K562 (cell line): ENCODE results near the gene HSD17B11. TPM values are rescaled to one million over a fixed set of nuclear protein-coding genes. Genes with fewer than 3 reads are reported as not detected.

Experiments used
- CBFB ChIP-seq: sonication (generic); formaldehyde crosslinking; IDR thresholded peaks from 2 replicates; pipeline ENCODE4 v1.4.0; 2020; ENCODE audit warnings: mild to moderate bottlenecking, missing genetic modification reagents
- CHD1 ChIP-seq: fragments of 200-600 bp; sonication (generic); IDR thresholded peaks from one replicate; pipeline ENCODE4 v1.6.1; 2012; ENCODE audit warnings: mild to moderate bottlenecking, moderate library complexity, low read length, inconsistent platforms
- CHD2 ChIP-seq: IDR thresholded peaks from 2 replicates; pipeline ENCODE4 v1.6.1; 2011; ENCODE audit warnings: low read depth, low read length
- GABPA ChIP-seq: fragments of 200-800 bp; sonication (Bioruptor generic); conservative IDR thresholded peaks from 2 replicates; pipeline ENCODE4 v1.6.1; 2016; ENCODE audit warnings: low read depth, missing genetic modification characterization, missing compliant biosample characterization
- HNRNPK ChIP-seq: fragments of 200-400 bp; formaldehyde crosslinking; IDR thresholded peaks from one replicate; pipeline ENCODE4 v1.6.1; 2018; ENCODE audit warnings: mild to moderate bottlenecking, low read depth, low read length; ENCODE audit not compliant: poor library complexity, severe bottlenecking
- ILK ChIP-seq: fragments of 450-650 bp; IDR thresholded peaks from 2 replicates; pipeline ENCODE4 v1.6.1; 2016; ENCODE audit warnings: missing genetic modification characterization, low read depth, mild to moderate bottlenecking, missing compliant biosample characterization, moderate library complexity, borderline replicate concordance
- IRF1 ChIP-seq: sonication (generic); formaldehyde crosslinking; IDR thresholded peaks from 2 replicates; pipeline ENCODE4 v1.8.0; 2022; ENCODE audit warnings: missing genetic modification reagents, mild to moderate bottlenecking, borderline replicate concordance
- KDM5B ChIP-seq: fragments of 200-600 bp; sonication (generic); IDR thresholded peaks from 2 replicates; pipeline ENCODE4 v1.6.1; 2012; ENCODE audit warnings: low read depth, mild to moderate bottlenecking, moderate library complexity, low read length, control low read depth, inconsistent platforms; ENCODE audit not compliant: insufficient replicate concordance
- LEF1 ChIP-seq: fragments of 450-650 bp; IDR thresholded peaks from 2 replicates; pipeline ENCODE4 v1.6.1; 2016; ENCODE audit warnings: mild to moderate bottlenecking
- NR2F6 ChIP-seq: fragments of 450-650 bp; formaldehyde crosslinking; IDR thresholded peaks from 2 replicates; pipeline ENCODE4 v1.4.0; 2020; ENCODE audit warnings: mild to moderate bottlenecking
- PHB ChIP-seq: fragments of 250-450 bp; sonication (Bioruptor Pico); IDR thresholded peaks from 2 replicates; pipeline ENCODE4 v1.5.0; 2021
- PHTF2 ChIP-seq: fragments of 250-450 bp; sonication (Bioruptor Pico); IDR thresholded peaks from 2 replicates; pipeline ENCODE4 v1.5.0; 2021; ENCODE audit warnings: mild to moderate bottlenecking
- POLR2H ChIP-seq: IDR thresholded peaks from 2 replicates; pipeline ENCODE4 v1.6.1; 2016; ENCODE audit warnings: missing genetic modification characterization, low read depth, mild to moderate bottlenecking, control low read depth, missing compliant biosample characterization, moderate library complexity
- RBM25 ChIP-seq: fragments of 200-400 bp; formaldehyde crosslinking; IDR thresholded peaks from 2 replicates; pipeline ENCODE4 v1.6.1; 2018; ENCODE audit warnings: low read length, low read depth, moderate library complexity; ENCODE audit not compliant: severe bottlenecking
- RCOR1 ChIP-seq, 2 experiments: IDR thresholded peaks; 2 replicates each; pipeline ENCODE4 v1.6.1; 2012; ENCODE audit warnings: low read depth in 2 of 2, low read length in 2 of 2, borderline replicate concordance in 1 of 2, improper control_type of control experiment in 1 of 2
- RHOXF2B ChIP-seq: fragments of 250-450 bp; sonication (Bioruptor Pico); conservative IDR thresholded peaks from 2 replicates; pipeline ENCODE4 v1.5.1; 2021
- SMARCB1 ChIP-seq: IDR thresholded peaks from 2 replicates; pipeline ENCODE4 v1.6.1; 2011; ENCODE audit warnings: improper control_type of control experiment, low read depth; ENCODE audit not compliant: insufficient read length
- SRSF3 ChIP-seq: fragments of 200-400 bp; formaldehyde crosslinking; IDR thresholded peaks from 2 replicates; pipeline ENCODE4 v1.6.1; 2016; ENCODE audit warnings: mild to moderate bottlenecking, low read length, moderate library complexity; ENCODE audit not compliant: insufficient read depth
- STAG1 ChIP-seq: sonication (generic); formaldehyde crosslinking; IDR thresholded peaks from 2 replicates; pipeline ENCODE4 v1.5.0; 2020; ENCODE audit warnings: missing genetic modification reagents, borderline replicate concordance
- STAT5A ChIP-seq: IDR thresholded peaks from 2 replicates; pipeline ENCODE4 v1.6.1; 2012; ENCODE audit warnings: low read length, inconsistent platforms, borderline replicate concordance
- TAF15 ChIP-seq: fragments of 200-400 bp; formaldehyde crosslinking; IDR thresholded peaks from 2 replicates; pipeline ENCODE4 v1.6.1; 2017; ENCODE audit warnings: mild to moderate bottlenecking, low read depth, low read length, moderate library complexity
- TCF15 ChIP-seq: fragments of 250-450 bp; sonication (Bioruptor Pico); IDR thresholded peaks from 2 replicates; pipeline ENCODE4 v1.8.0; 2022; ENCODE audit warnings: moderate library complexity, mild to moderate bottlenecking, inconsistent platforms
- TFAP4 ChIP-seq: sonication (generic); formaldehyde crosslinking; IDR thresholded peaks from 2 replicates; pipeline ENCODE4 v1.8.0; 2022; ENCODE audit warnings: missing genetic modification reagents, mild to moderate bottlenecking, moderate library complexity, borderline replicate concordance
- THAP7 ChIP-seq: fragments of 250-450 bp; sonication (Bioruptor Pico); IDR thresholded peaks from 2 replicates; pipeline ENCODE4 v1.5.0; 2021
- ZNF23 ChIP-seq: fragments of 250-450 bp; sonication (Bioruptor Pico); IDR thresholded peaks from 2 replicates; pipeline ENCODE4 v1.4.0; 2020; ENCODE audit warnings: mild to moderate bottlenecking
- ZNF431 ChIP-seq: sonication (generic); formaldehyde crosslinking; IDR thresholded peaks from 2 replicates; pipeline ENCODE4 v1.8.0; 2022; ENCODE audit warnings: mild to moderate bottlenecking, missing genetic modification reagents
- polyA plus RNA-seq, 8 experiments: library from polyadenylated mRNA; depleted of rRNA in 4 of 8; stranded (reverse) in 5 of 8; unstranded in 3 of 8; fragments of >200 nt; fragmentation: Nextera tagmentation in 2 of 8; fragmentation: Illumina TruSeq in 1 of 8; extraction: Ambion mirVana in 2 of 8; extraction: Trizol in 1 of 8; gene quantifications; 2 replicates each; pipeline versions ENCODE4 v1.2.1 to v1.2.3, GENCODE V29; 2011 to 2014; ENCODE audit warnings: inconsistent platforms in 1 of 8, missing spikeins in 1 of 8
- total RNA-seq, 7 experiments: library from RNA; depleted of rRNA in 6 of 7; stranded (reverse); fragments of >200 nt in 6 of 7; fragmentation: Illumina TruSeq in 2 of 7; extraction: Trizol in 2 of 7; gene quantifications; 2 replicates each; pipeline versions ENCODE4 v1.2.1 to v1.2.3, GENCODE V29; 2011 to 2021; ENCODE audit warnings: low replicate concordance in 1 of 7

The HSD17B11 gene
- total and polyA plus RNA-seq, 9 of the 15 experiments (the other 6 are each of a cell fraction or from before 2014, with no cell fraction given), result 26.0 to 108 (median 81.0) TPM

- TF ChIP-seq THAP7 (CRISPR knock-in tag) (0 out of 2 replicates have a peak, but pooled peaks have one; percentile 32), KDM5B (peak; percentile 92), RHOXF2B (CRISPR knock-in tag) (no peak), POLR2H (tag) (peak; percentile 81), TAF15 (no peak), TCF15 (CRISPR knock-in tag) (no peak), TFAP4 (peak; percentile 96), CHD2 (no peak), CBFB (no peak; the same call in 1 of the 2 replicates), NR2F6 (CRISPR knock-in tag) (no peak), IRF1 (CRISPR knock-in tag) (no peak), PHB (no peak), GABPA (tag) (no peak), RCOR1 (IDR thresholded peaks at IDR 0.05; ENCODE audit: borderline replicate concordance in 1 of 2, low read depth in 2 of 2, low read length in 2 of 2) (peak in 1 of 2 experiments; percentile 87; a peak in 3 of 4 replicates), ZNF431 (CRISPR knock-in tag) (peak; percentile 69; the same call in 1 of the 2 replicates), ZNF23 (no peak), STAT5A (peak; percentile 20; the same call in 1 of the 2 replicates), HNRNPK (no peak), CHD1 (no peak), SMARCB1 (no peak), RBM25 (no peak), PHTF2 (CRISPR knock-in tag) (no peak), STAG1 (CRISPR knock-in tag) (no peak), ILK (tag) (no peak), LEF1 (peak; percentile 71; the same call in 1 of the 2 replicates), SRSF3 (no peak)
Measured at GRCh38 chr4:87422104-87423052, 31.4 kb upstream of the HSD17B11 start, which contains the start of gene NUDT9 (continued).
